Keratinocyte (primary cell): Measurements from ENCODE around the gene UTF1. TPM values are rescaled to one million over a fixed set of nuclear protein-coding genes. Genes with fewer than 3 reads are reported as not detected.

Source experiments
- DNase-seq: peaks from one replicate; pipeline ENCODE4 v3.0.0-alpha.2; 2011; ENCODE audit warnings: low read depth, missing footprints, low spot score
- FAIRE-seq: peaks from 2 replicates; lab custom pipeline; 2011; peaks lifted over from hg19 to GRCh38; lab: Jason Lieb, UNC
- H2AFZ ChIP-seq: 2 replicates; pipeline ENCODE4 v1.6.0; 2012; ENCODE audit warnings: low read length, control low read depth, inconsistent platforms; ENCODE audit not compliant: control insufficient read depth
- H3K27ac ChIP-seq: 2 replicates; pipeline ENCODE4 v1.5.1; 2011; ENCODE audit warnings: low read length; ENCODE audit not compliant: control insufficient read depth, insufficient read depth
- H3K27me3 ChIP-seq: 3 replicates; pipeline ENCODE4 v1.6.0; 2011; ENCODE audit warnings: low read length; ENCODE audit not compliant: control insufficient read depth, insufficient read depth; ENCODE audit errors: extremely low read depth
- H3K36me3 ChIP-seq, 2 experiments: 2 replicates in 1 of 2; 3 replicates in 1 of 2; pipeline ENCODE4 v1.5.1; 2011; ENCODE audit warnings: low read length in 2 of 2, mild to moderate bottlenecking in 1 of 2; ENCODE audit not compliant: control insufficient read depth in 2 of 2, insufficient read depth in 2 of 2; ENCODE audit errors: extremely low read depth in 1 of 2
- H3K4me1 ChIP-seq: 3 replicates; pipeline ENCODE4 v1.5.1; 2011; ENCODE audit warnings: low read length; ENCODE audit not compliant: control insufficient read depth, insufficient read depth; ENCODE audit errors: extremely low read depth
- H3K4me2 ChIP-seq: 3 replicates; pipeline ENCODE4 v1.6.0; 2011; ENCODE audit warnings: low read depth, low read length; ENCODE audit not compliant: control insufficient read depth, insufficient read depth; ENCODE audit errors: extremely low read depth
- H3K4me3 ChIP-seq, 3 experiments: fragments of 200-600 bp in 1 of 3; sonication (generic) in 1 of 3; 2 replicates in 2 of 3; 3 replicates in 1 of 3; pipeline ENCODE4 v1.5.1; 2011 to 2016; ENCODE audit warnings: low read length in 3 of 3, mild to moderate bottlenecking in 3 of 3, control low read depth in 2 of 3, inconsistent platforms in 1 of 3, low read depth in 1 of 3, mixed read lengths in 1 of 3, mixed run types in 1 of 3, moderate library complexity in 1 of 3; ENCODE audit not compliant: control insufficient read depth in 2 of 3, insufficient read depth in 2 of 3; ENCODE audit errors: extremely low read depth in 1 of 3
- H3K79me2 ChIP-seq: 2 replicates; pipeline ENCODE4 v1.6.0; 2012; ENCODE audit warnings: low read length; ENCODE audit not compliant: control insufficient read depth, insufficient read depth
- H3K9ac ChIP-seq: 3 replicates; pipeline ENCODE4 v1.6.0; 2011; ENCODE audit warnings: low read length; ENCODE audit not compliant: control insufficient read depth, insufficient read depth; ENCODE audit errors: extremely low read depth
- H3K9me1 ChIP-seq: 3 replicates; pipeline ENCODE4 v1.6.0; 2011; ENCODE audit warnings: low read length; ENCODE audit not compliant: control insufficient read depth, insufficient read depth; ENCODE audit errors: extremely low read depth
- H3K9me3 ChIP-seq: 2 replicates; pipeline ENCODE4 v1.5.1; 2012; ENCODE audit warnings: low read depth, low read length; ENCODE audit not compliant: control insufficient read depth
- H4K20me1 ChIP-seq: 3 replicates; pipeline ENCODE4 v1.6.0; 2011; ENCODE audit warnings: low read length; ENCODE audit not compliant: control insufficient read depth, insufficient read depth; ENCODE audit errors: extremely low read depth
- EZH2 ChIP-seq: IDR thresholded peaks from one replicate; pipeline ENCODE4 v1.6.1; 2012; ENCODE audit warnings: inconsistent platforms, mild to moderate bottlenecking, low read length, moderate library complexity
- dilution Hi-C: fragments of 300-500 bp; cut with MboI; formaldehyde crosslinking; loops from one replicate; pipeline ENCODE4 v1.7.0; 2020; ENCODE audit warnings: low sequenced_read_pairs; ENCODE audit not compliant: extremely low pct_ligation_motif_present
- polyA plus RNA-seq, 5 experiments: library from polyadenylated mRNA; depleted of rRNA in 3 of 5; stranded (reverse) in 3 of 5; stranded (forward) in 1 of 5; unstranded in 1 of 5; fragments of >200 nt; gene quantifications; 1 replicate in 1 of 5; 2 replicates in 3 of 5; 3 replicates in 1 of 5; pipeline versions ENCODE4 v1.2.1 to v1.2.3, GENCODE V29; 2011 to 2012; ENCODE audit warnings: missing spikeins in 2 of 5, low read depth in 1 of 5, low replicate concordance in 1 of 5
- TF ChIP-seq, protein P1 (sequence below), 3 experiments: IDR thresholded peaks in 1 of 3; conservative IDR thresholded peaks in 1 of 3; optimal IDR thresholded peaks in 1 of 3; 2 replicates in 2 of 3; 3 replicates in 1 of 3; pipeline versions ENCODE3 to v1.5.1; 2011; ENCODE audit warnings: low read length in 3 of 3, mild to moderate bottlenecking in 3 of 3, moderate library complexity in 2 of 3, control low read depth in 1 of 3, inconsistent platforms in 1 of 3; ENCODE audit not compliant: insufficient read depth in 2 of 3; ENCODE audit errors: extremely low read depth in 1 of 3

The UTF1 gene
- polyA plus RNA-seq, 1 donor (not counting 4 experiments of a cell fraction or from before 2014, with no cell fraction given) = not detected

DNA sequence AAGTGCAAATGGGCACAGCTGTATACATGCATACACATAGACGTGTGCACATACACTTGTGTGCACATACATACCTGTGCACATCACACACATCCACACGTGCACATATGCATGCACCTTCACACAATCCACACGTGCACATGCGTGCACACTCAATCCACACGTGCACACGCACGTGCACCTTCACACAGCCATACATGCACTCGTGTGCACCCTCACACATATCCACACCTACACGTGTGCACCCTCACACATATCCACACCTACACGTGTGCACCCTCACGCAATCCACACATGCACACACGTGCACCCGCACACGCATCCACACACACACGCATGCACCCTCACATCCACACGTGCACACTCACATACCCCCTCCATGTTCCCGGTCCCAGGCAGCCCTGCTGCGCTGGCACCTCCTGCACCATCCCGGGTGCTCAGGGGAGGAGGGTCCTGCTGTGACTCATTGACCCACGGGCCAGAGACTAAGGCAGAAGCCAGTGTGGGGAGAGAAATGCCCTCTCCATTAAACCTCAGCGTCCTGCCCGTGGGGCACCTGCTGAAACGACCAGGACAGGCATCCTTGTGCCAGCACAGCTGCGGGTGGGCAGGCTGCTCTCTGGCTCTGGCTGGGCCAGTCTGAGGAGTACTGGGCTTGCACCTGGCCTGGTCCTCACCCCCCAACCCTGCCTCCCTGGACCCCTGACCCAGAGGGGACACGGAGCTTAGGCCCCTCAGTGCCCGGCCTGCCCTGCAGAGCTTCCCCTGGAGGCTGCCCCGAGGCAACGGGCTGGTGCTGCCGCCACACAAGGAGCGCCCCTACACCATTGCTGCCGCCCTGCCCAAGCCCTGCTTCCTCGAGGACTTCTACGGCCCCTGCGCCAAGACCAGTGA lies 17.8 kb upstream of the UTF1 start:
- no peak for TF ChIP-seq EZH2
- TF ChIP-seq, protein P1, sequence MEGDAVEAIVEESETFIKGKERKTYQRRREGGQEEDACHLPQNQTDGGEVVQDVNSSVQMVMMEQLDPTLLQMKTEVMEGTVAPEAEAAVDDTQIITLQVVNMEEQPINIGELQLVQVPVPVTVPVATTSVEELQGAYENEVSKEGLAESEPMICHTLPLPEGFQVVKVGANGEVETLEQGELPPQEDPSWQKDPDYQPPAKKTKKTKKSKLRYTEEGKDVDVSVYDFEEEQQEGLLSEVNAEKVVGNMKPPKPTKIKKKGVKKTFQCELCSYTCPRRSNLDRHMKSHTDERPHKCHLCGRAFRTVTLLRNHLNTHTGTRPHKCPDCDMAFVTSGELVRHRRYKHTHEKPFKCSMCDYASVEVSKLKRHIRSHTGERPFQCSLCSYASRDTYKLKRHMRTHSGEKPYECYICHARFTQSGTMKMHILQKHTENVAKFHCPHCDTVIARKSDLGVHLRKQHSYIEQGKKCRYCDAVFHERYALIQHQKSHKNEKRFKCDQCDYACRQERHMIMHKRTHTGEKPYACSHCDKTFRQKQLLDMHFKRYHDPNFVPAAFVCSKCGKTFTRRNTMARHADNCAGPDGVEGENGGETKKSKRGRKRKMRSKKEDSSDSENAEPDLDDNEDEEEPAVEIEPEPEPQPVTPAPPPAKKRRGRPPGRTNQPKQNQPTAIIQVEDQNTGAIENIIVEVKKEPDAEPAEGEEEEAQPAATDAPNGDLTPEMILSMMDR (optimal IDR thresholded peaks at IDR 0.05 in 1 of 3, IDR thresholded peaks at IDR 0.05 in 1 of 3, conservative IDR thresholded peaks at IDR 0.05 in 1 of 3; ENCODE audit: extremely low read depth in 1 of 3, insufficient read depth in 2 of 3, low read length in 3 of 3) = no peak
- Histone ChIP-seq H3K36me3 (no peaks in the 10 kb centered on the region), H3K79me2 (no peaks in the 10 kb centered on the region), H3K4me2 (no peak overlapping the region), H4K20me1 (no peaks in the 10 kb centered on the region), H3K27ac (no peak overlapping the region), H3K9me3 (no peaks in the 10 kb centered on the region), H3K4me1 (no peaks in the 10 kb centered on the region), H2AFZ (no peak overlapping the region), H3K4me3 (no peak overlapping the region), H3K9me1 (no peaks in the 10 kb centered on the region), H3K9ac (no peak overlapping the region), H3K27me3 (peaks cover 4% of the 10 kb centered on the region)
- no peak for DNase-seq
- no peak for FAIRE-seq
- dilution Hi-C loops = no loop called here

DNA sequence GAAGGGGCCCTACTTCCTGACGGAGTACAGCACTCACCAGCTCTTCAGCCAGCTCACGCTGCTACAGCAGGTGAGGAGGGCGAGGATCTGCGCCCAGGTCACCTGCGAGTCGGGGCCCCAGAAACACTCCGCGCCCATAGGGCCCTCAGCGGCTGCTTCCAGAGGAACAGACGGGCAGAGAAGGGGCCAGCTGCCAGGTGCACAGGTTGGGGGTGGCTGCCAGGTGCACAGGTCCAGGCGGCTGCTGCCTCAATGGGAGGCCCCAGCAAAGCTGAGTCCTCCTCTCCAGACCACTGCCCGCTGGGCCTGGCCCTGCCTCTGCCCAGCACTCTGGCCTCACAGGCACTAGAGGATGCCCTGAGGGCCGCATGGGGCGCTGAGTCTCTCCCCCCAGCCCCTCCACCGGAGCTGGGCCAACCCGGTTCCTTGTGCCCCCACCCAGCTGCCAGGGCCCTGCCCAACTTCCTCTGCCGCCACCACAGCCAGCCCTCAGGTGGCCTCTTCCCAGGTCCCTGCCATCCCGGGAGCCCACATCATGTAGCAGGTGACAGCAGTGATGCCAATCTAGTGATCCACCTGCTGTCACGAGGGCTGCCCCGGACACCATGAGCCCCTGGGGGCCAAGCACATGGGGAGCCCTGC lies 17.0 kb upstream of the UTF1 start:
- no peak overlapping the region for H3K27ac ChIP-seq
- no peaks in the 10 kb centered on the region for H3K79me2 ChIP-seq
- H4K20me1 ChIP-seq = no peaks in the 10 kb centered on the region
- no peaks in the 10 kb centered on the region for H3K9me3 ChIP-seq
- H3K9me1 ChIP-seq = no peaks in the 10 kb centered on the region
- no peak overlapping the region for H2AFZ ChIP-seq
- H3K9ac ChIP-seq = no peak overlapping the region
- H3K4me1 ChIP-seq = no peaks in the 10 kb centered on the region
- no peak overlapping the region for H3K4me2 ChIP-seq
- DNase-seq (no peak), FAIRE-seq (no peak)
- no peak for TF ChIP-seq EZH2
- TF ChIP-seq, protein P1 (optimal IDR thresholded peaks at IDR 0.05 in 1 of 3, IDR thresholded peaks at IDR 0.05 in 1 of 3, conservative IDR thresholded peaks at IDR 0.05 in 1 of 3; ENCODE audit: extremely low read depth in 1 of 3, insufficient read depth in 2 of 3, low read length in 3 of 3) = no peak
- H3K36me3 ChIP-seq = no peaks in the 10 kb centered on the region
- no peak overlapping the region for H3K4me3 ChIP-seq
- no peaks in the 10 kb centered on the region for H3K27me3 ChIP-seq
- dilution Hi-C loops = no loop called here
